GM10847 (cell line): ENCODE data around the gene PAOX.
"Not testable (repeated sequence)": the region's sequence is repeated elsewhere in the genome, so short reads cannot be mapped to it uniquely, and the experiment has no call there.

Experiments
- POLR2A ChIP-seq: IDR thresholded peaks from 2 replicates; pipeline ENCODE4 v1.6.1; 2011; ENCODE audit not compliant: insufficient read length; ENCODE audit errors: extremely low read depth

Gene PAOX

GRCh38 chr10:133422223-133422806 is 43.3 kb downstream of the PAOX start:
- TF ChIP-seq POLR2A: no peak

GRCh38 chr10:133422807-133423771 is 44.0 kb downstream of the PAOX start:
- no peak for TF ChIP-seq POLR2A

GRCh38 chr10:133424601-133425000 is 45.5 kb downstream of the PAOX start, which contains the start of gene SPRN:
SPRN (minus strand) TSS chr10:133424625; CDS start chr10:133423681, 944 bp downstream.
- not testable (repeated sequence) for TF ChIP-seq POLR2A

GRCh38 chr10:133438711-133439273 is 59.7 kb downstream of the PAOX start:
- TF ChIP-seq POLR2A: no peak

- no peak for TF ChIP-seq POLR2A
Measured at GRCh38 chr10:133439517-133440461, 60.7 kb downstream of the PAOX start.

- TF ChIP-seq POLR2A: no peak
Measured at GRCh38 chr10:133440633-133441285, 61.7 kb downstream of the PAOX start.
